GM18868 (cell line): ENCODE measurements around the gene DNAL4.

Source experiments
- ATAC-seq: cut with Tn5 transposase; IDR thresholded peaks from one replicate; pipeline ENCODE4 v1.9.1; 2021; ENCODE audit warnings: mild to moderate bottlenecking, moderate library complexity; ENCODE audit not compliant: unreplicated experiment

DNAL4 gene

GRCh38 chr22:38788021-38788816, 5.7 kb downstream of the DNAL4 start:
- ATAC-seq, result no peak

GRCh38 chr22:38786631-38787030, 7.3 kb downstream of the DNAL4 start:
- no peak for ATAC-seq

- ATAC-seq, result no peak
These were observed 9.1 kb downstream of the DNAL4 start for GRCh38 chr22:38784856-38785255.

GRCh38 chr22:38784035-38784434, 9.9 kb downstream of the DNAL4 start:
- no peak for ATAC-seq

- ATAC-seq, result no peak
These were observed 10.8 kb downstream of the DNAL4 start for GRCh38 chr22:38783095-38783615.

- ATAC-seq, result no peak
These were observed 11.4 kb downstream of the DNAL4 start for GRCh38 chr22:38782402-38783094.

- ATAC-seq, result no peak
These were observed 12.9 kb downstream of the DNAL4 start for GRCh38 chr22:38781033-38781432.

GRCh38 chr22:38777087-38777671, 16.8 kb downstream of the DNAL4 start:
- no peak for ATAC-seq

- ATAC-seq, result no peak
These were observed 17.9 kb downstream of the DNAL4 start for GRCh38 chr22:38776086-38776485.

- ATAC-seq, result no peak
These were observed 18.3 kb downstream of the DNAL4 start for GRCh38 chr22:38775656-38776055.

GRCh38 chr22:38774496-38775166, 19.3 kb downstream of the DNAL4 start:
- ATAC-seq, result no peak

- no peak for ATAC-seq
These were observed 20.5 kb downstream of the DNAL4 start for GRCh38 chr22:38773363-38773946.

- no peak for ATAC-seq
These were observed 21.4 kb downstream of the DNAL4 start for GRCh38 chr22:38772623-38772873.

GRCh38 chr22:38770257-38770949, 23.5 kb downstream of the DNAL4 start:
- ATAC-seq, result no peak

GRCh38 chr22:38768036-38768435, 25.9 kb downstream of the DNAL4 start:
- no peak for ATAC-seq

- ATAC-seq, result no peak
These were observed 26.6 kb downstream of the DNAL4 start for GRCh38 chr22:38767313-38767712.

- no peak for ATAC-seq
These were observed 27.7 kb downstream of the DNAL4 start for GRCh38 chr22:38766076-38766777.

- ATAC-seq, result no peak
These were observed 31.4 kb downstream of the DNAL4 start for GRCh38 chr22:38762551-38762983.

- no peak for ATAC-seq
These were observed 32.5 kb downstream of the DNAL4 start for GRCh38 chr22:38761202-38762162.
